Loucy (cell line): Measurements from ENCODE around the gene OR9K2.
"Not testable (repeated sequence)": the region's sequence is repeated elsewhere in the genome, so short reads cannot be mapped to it uniquely, and the experiment has no call there.

Experiments used
- CTCF ChIP-seq: fragments of 200-600 bp; sonication (generic); conservative IDR thresholded peaks from 2 replicates; pipeline ENCODE4 v1.5.1; 2014; ENCODE audit warnings: mild to moderate bottlenecking, antibody characterized with exemption, low read length
- EZH2phosphoT487 ChIP-seq: fragments of 200-600 bp; IDR thresholded peaks from 2 replicates; pipeline ENCODE4 v1.6.1; 2018; ENCODE audit warnings: antibody characterized with exemption, mild to moderate bottlenecking, moderate library complexity, borderline replicate concordance

GRCh38 chr12:55167010-55167640 is 40.9 kb downstream of the OR9K2 start:
- TF ChIP-seq CTCF, EZH2phosphoT487: not testable (repeated sequence)
